ENCODE results near the gene LTBP2. TPM values are rescaled to one million over a fixed set of nuclear protein-coding genes. Genes with fewer than 3 reads are reported as not detected.

LTBP2 gene
- total and polyA plus RNA-seq, 2 experiments from 2014 or later, result 7.6 to 8.6 TPM

DNA sequence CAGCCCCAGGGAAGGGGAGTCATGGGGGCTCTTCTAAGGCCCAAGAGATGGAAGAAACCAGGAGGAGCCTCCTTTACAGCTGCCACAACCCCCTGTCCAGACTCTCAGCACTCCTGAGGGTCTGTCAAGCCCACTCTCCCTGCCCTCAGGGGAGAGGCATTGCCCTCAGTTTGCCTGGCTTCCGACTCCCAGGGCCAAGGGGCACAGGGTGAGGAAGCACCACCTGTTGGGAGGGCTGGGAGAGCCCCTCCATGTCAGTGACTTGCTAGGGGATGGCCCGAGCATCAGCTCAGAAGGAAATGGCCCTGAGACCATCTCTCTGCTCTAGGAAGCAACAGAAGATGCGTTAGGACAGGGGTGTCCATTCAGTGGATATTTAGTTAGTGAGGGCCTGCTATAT lies 36.1 kb downstream of the LTBP2 start:
- WGBS (ENCODE audit: low lambda C conversion rate, missing lambda C conversion rate), result 89% methylated on average over 3 of the region's 3 CpGs
- Histone ChIP-seq H2AFZ (no peak overlapping the region), H3K4me3 (no peak overlapping the region), H3K27ac (no peak overlapping the region), H3K4me1 (ENCODE audit: insufficient read depth) (peaks cover 18% of the 10 kb centered on the region), H3K27me3 (no peaks in the 10 kb centered on the region), H3K9me3 (ENCODE audit: low read depth) (no peaks in the 10 kb centered on the region), H3K36me3 (replicated peaks; ENCODE audit: insufficient read depth, low read depth) (no peaks in the 10 kb centered on the region), H3K79me2 (no peaks in the 10 kb centered on the region), H4K20me1 (ENCODE audit: insufficient read depth, poor library complexity, severe bottlenecking) (no peaks in the 10 kb centered on the region), H3K4me2 (no peak overlapping the region), H3K9me2 (replicated peaks; ENCODE audit: insufficient read depth) (no peaks in the 10 kb centered on the region)
- DNase-seq (ENCODE audit: low spot score), result no peak
- TF ChIP-seq EZH2phosphoT487 (IDR thresholded peaks at IDR 0.05; ENCODE audit: low read depth, severe bottlenecking, unreplicated experiment) (no peak), EZH2 (IDR thresholded peaks at IDR 0.05; ENCODE audit: borderline replicate concordance) (no peak)
- TF ChIP-seq, protein P1, sequence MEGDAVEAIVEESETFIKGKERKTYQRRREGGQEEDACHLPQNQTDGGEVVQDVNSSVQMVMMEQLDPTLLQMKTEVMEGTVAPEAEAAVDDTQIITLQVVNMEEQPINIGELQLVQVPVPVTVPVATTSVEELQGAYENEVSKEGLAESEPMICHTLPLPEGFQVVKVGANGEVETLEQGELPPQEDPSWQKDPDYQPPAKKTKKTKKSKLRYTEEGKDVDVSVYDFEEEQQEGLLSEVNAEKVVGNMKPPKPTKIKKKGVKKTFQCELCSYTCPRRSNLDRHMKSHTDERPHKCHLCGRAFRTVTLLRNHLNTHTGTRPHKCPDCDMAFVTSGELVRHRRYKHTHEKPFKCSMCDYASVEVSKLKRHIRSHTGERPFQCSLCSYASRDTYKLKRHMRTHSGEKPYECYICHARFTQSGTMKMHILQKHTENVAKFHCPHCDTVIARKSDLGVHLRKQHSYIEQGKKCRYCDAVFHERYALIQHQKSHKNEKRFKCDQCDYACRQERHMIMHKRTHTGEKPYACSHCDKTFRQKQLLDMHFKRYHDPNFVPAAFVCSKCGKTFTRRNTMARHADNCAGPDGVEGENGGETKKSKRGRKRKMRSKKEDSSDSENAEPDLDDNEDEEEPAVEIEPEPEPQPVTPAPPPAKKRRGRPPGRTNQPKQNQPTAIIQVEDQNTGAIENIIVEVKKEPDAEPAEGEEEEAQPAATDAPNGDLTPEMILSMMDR (IDR thresholded peaks at IDR 0.05; ENCODE audit: poor library complexity), result no peak

DNA sequence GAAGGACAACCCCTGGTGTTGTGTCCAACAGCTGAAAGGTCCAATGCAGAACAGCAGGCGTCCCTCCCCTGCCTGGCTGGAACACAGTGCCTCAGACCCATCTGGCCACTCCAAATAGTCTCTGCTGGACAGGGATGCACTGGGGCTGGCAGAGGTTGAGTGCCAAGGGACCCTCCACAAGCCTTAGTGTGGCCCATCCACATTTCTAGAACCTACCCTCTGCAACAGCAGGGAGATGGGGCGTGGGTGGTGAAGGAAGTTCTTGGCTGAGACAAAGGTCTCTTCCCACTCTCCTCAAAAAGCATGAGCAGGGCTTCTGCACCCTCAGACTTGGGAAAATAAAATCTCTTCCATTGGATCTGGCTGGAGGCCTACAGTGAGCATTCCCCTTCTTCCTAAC lies 36.5 kb downstream of the LTBP2 start:
- Histone ChIP-seq H3K79me2 (no peaks in the 10 kb centered on the region), H3K4me2 (no peak overlapping the region)

DNA sequence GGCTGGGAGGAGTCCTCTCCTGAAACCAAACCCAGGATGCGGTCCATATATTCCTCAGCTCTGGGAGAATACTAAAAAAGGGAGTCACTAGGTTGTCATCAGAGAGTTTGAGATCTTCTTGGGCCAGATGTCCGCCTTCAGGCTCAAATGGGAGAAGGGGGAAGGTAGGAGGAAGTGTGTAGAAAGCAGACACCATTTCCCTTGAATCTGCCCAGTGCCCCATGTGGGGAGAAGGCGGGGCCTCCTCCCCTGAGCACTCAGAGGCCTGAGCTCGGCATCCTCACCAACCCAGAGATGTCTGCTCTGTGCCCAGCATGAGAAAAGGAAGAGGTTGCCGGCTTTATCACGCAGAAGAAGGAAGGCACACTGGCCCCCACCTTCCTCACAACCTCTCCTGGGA lies 37.3 kb downstream of the LTBP2 start:
- no peak overlapping the region for H3K4me2 ChIP-seq
- 82% methylated on average over 6 of the region's 6 CpGs for WGBS (ENCODE audit: low lambda C conversion rate, missing lambda C conversion rate)
- no peaks in the 10 kb centered on the region for H4K20me1 ChIP-seq (ENCODE audit: insufficient read depth, poor library complexity, severe bottlenecking)

More for the DNA sequence above, 36.5 kb downstream of the LTBP2 start:
- Histone ChIP-seq H4K20me1 (ENCODE audit: insufficient read depth, poor library complexity, severe bottlenecking) (no peaks in the 10 kb centered on the region), H3K27me3 (no peaks in the 10 kb centered on the region), H3K9me2 (replicated peaks; ENCODE audit: insufficient read depth) (no peaks in the 10 kb centered on the region), H3K4me1 (ENCODE audit: insufficient read depth) (peaks cover 22% of the 10 kb centered on the region), H3K9me3 (ENCODE audit: low read depth) (no peaks in the 10 kb centered on the region), H2AFZ (no peak overlapping the region), H3K27ac (no peak overlapping the region), H3K4me3 (no peak overlapping the region), H3K36me3 (replicated peaks; ENCODE audit: insufficient read depth, low read depth) (no peaks in the 10 kb centered on the region)
- DNase-seq (ENCODE audit: low spot score), result no peak
- 96% methylated on average over 2 of the region's 2 CpGs for WGBS (ENCODE audit: low lambda C conversion rate, missing lambda C conversion rate)
- TF ChIP-seq, protein P1 (IDR thresholded peaks at IDR 0.05; ENCODE audit: poor library complexity), result no peak
- TF ChIP-seq EZH2phosphoT487 (IDR thresholded peaks at IDR 0.05; ENCODE audit: low read depth, severe bottlenecking, unreplicated experiment), result no peak
- TF ChIP-seq EZH2 (IDR thresholded peaks at IDR 0.05; ENCODE audit: borderline replicate concordance), result no peak

More for the DNA sequence above, 37.3 kb downstream of the LTBP2 start:
- H3K9me3 ChIP-seq (ENCODE audit: low read depth), result no peaks in the 10 kb centered on the region
- peaks cover 30% of the 10 kb centered on the region for H3K4me1 ChIP-seq (ENCODE audit: insufficient read depth)
- H3K27ac ChIP-seq, result no peak overlapping the region
- TF ChIP-seq, protein P1 (IDR thresholded peaks at IDR 0.05; ENCODE audit: poor library complexity), result no peak
- TF ChIP-seq EZH2phosphoT487 (IDR thresholded peaks at IDR 0.05; ENCODE audit: low read depth, severe bottlenecking, unreplicated experiment), result no peak
- TF ChIP-seq EZH2 (IDR thresholded peaks at IDR 0.05; ENCODE audit: borderline replicate concordance), result no peak
- H2AFZ ChIP-seq, result no peak overlapping the region
- no peaks in the 10 kb centered on the region for H3K27me3 ChIP-seq
- H3K36me3 ChIP-seq (replicated peaks; ENCODE audit: insufficient read depth, low read depth), result no peaks in the 10 kb centered on the region
- no peak for DNase-seq (ENCODE audit: low spot score)
- no peaks in the 10 kb centered on the region for H3K79me2 ChIP-seq
- H3K9me2 ChIP-seq (replicated peaks; ENCODE audit: insufficient read depth), result no peaks in the 10 kb centered on the region
- no peak overlapping the region for H3K4me3 ChIP-seq

Data from hepatocyte (in vitro differentiated cells).